Caco-2 (cell line): ENCODE data around the gene DHFR2. TPM values are rescaled to one million over a fixed set of nuclear protein-coding genes. Genes with fewer than 3 reads are reported as not detected.

ENCODE experiments used
- BruUV-seq: library from RNA; stranded (reverse); fragments of 400-500 nt; replicated peaks from 2 replicates; lab custom pipeline; 2021; lab: Mats Ljungman, UMichigan
- CTCF ChIA-PET: fragments of 300-600 bp; sonication (Branson Sonifier 250); formaldehyde crosslinking; loops from one replicate; lab custom pipeline; 2022; ENCODE audit warnings: antibody characterized with exemption; lab: Charles Lee
- POLR2A ChIA-PET: fragments of 300-600 bp; sonication (Branson Sonifier 250); formaldehyde crosslinking; loops from one replicate; lab custom pipeline; 2022; ENCODE audit warnings: antibody characterized with exemption; lab: Charles Lee
- DNase-seq, 2 experiments: peaks; one replicate each; pipeline versions ENCODE4 v3.0.0 to v3.0.0-alpha.2; 2020 to 2022
- H3K27me3 ChIP-seq: replicated peaks from 2 replicates; pipeline ENCODE4 v1.6.0; 2011; ENCODE audit warnings: low read length; ENCODE audit not compliant: control insufficient read depth, insufficient read depth
- H3K36me3 ChIP-seq: 2 replicates; pipeline ENCODE4 v1.5.1; 2011; ENCODE audit warnings: low read length; ENCODE audit not compliant: control insufficient read depth, insufficient read depth
- H3K4me1 ChIP-seq: fragments of 250-450 bp; sonication (Bioruptor Pico); 2 replicates; pipeline ENCODE4 v1.5.1; 2020; ENCODE audit warnings: mild to moderate bottlenecking
- H3K4me3 ChIP-seq: 2 replicates; pipeline ENCODE4 v1.5.1; 2011; ENCODE audit warnings: low read depth, mild to moderate bottlenecking, control low read depth, low read length
- H3K9me3 ChIP-seq: fragments of 250-450 bp; sonication (Bioruptor Pico); 2 replicates; pipeline ENCODE4 v1.5.1; 2020; ENCODE audit warnings: mild to moderate bottlenecking, moderate library complexity
- H3K27ac Mint-ChIP-seq: one replicate; pipeline ENCODE4 v1.8.0; 2022; ENCODE audit warnings: mixed read lengths; ENCODE audit not compliant: unreplicated experiment
- H3K27me3 Mint-ChIP-seq: one replicate; pipeline ENCODE4 v1.8.0; 2022; ENCODE audit warnings: mixed read lengths; ENCODE audit not compliant: insufficient read depth, unreplicated experiment
- H3K36me3 Mint-ChIP-seq: one replicate; pipeline ENCODE4 v1.8.0; 2022; ENCODE audit warnings: mild to moderate bottlenecking, mixed read lengths; ENCODE audit not compliant: insufficient read depth, unreplicated experiment
- H3K4me1 Mint-ChIP-seq: one replicate; pipeline ENCODE4 v1.8.0; 2022; ENCODE audit warnings: low read depth, mixed read lengths; ENCODE audit not compliant: unreplicated experiment
- H3K4me3 Mint-ChIP-seq: one replicate; pipeline ENCODE4 v1.8.0; 2022; ENCODE audit warnings: mild to moderate bottlenecking, moderate library complexity, mixed read lengths; ENCODE audit not compliant: unreplicated experiment
- H3K9me3 Mint-ChIP-seq: one replicate; pipeline ENCODE4 v1.8.0; 2022; ENCODE audit warnings: mixed read lengths; ENCODE audit not compliant: unreplicated experiment
- CTCF ChIP-seq, 2 experiments: fragments of 200-600 bp in 1 of 2; IDR thresholded peaks; 1 replicate in 1 of 2; 2 replicates in 1 of 2; pipeline versions ENCODE4 v1.5.1 to v1.8.0; 2011 to 2022; ENCODE audit warnings: antibody characterized with exemption in 1 of 2, control low read depth in 1 of 2, inconsistent platforms in 1 of 2, low read depth in 1 of 2, low read length in 1 of 2, mild to moderate bottlenecking in 1 of 2, moderate library complexity in 1 of 2; ENCODE audit not compliant: insufficient read depth in 1 of 2, severe bottlenecking in 1 of 2, unreplicated experiment in 1 of 2
- intact Hi-C: fragments of 100-400 bp; cut with micrococcal nuclease; formaldehyde crosslinking; loops from one replicate; pipeline ENCODE4 v1.10.0; 2022; ENCODE audit not compliant: unreplicated experiment
- total RNA-seq: library from RNA; stranded (reverse); gene quantifications from 2 replicates; pipeline ENCODE4 v1.2.3, GENCODE V29; 2022

Gene DHFR2
- total RNA-seq, 1 experiment from 2014 or later: 3.3 TPM

- no peak for DNase-seq
- Mint-ChIP-seq H3K36me3 (peaks cover 6% of the 10 kb centered on the region), H3K27ac (no peak overlapping the region), H3K27me3 (no peaks in the 10 kb centered on the region), H3K4me3 (no peak overlapping the region), H3K4me1 (peaks cover 8% of the 10 kb centered on the region), H3K9me3 (no peaks in the 10 kb centered on the region)
- Histone ChIP-seq H3K4me1 (peaks cover 4% of the 10 kb centered on the region; the same call in 1 of the 2 replicates), H3K36me3 (no peaks in the 10 kb centered on the region), H3K9me3 (no peaks in the 10 kb centered on the region), H3K4me3 (no peak overlapping the region), H3K27me3 (no peaks in the 10 kb centered on the region)
- intact Hi-C loops: no loop called here
- CTCF ChIA-PET: no interaction called here
- no TSS peak for BruUV-seq
- POLR2A ChIA-PET: no interaction called here
- TF ChIP-seq CTCF (IDR thresholded peaks at IDR 0.05; ENCODE audit: insufficient read depth in 1 of 2, low read depth in 1 of 2, low read length in 1 of 2, severe bottlenecking in 1 of 2, unreplicated experiment in 1 of 2): no peak
Measured at GRCh38 chr3:94066506-94067500, 4.1 kb upstream of the DHFR2 start.

GRCh38 chr3:94065819-94066480 lies 3.2 kb upstream of the DHFR2 start:
- Mint-ChIP-seq H3K9me3 (no peaks in the 10 kb centered on the region), H3K27me3 (no peaks in the 10 kb centered on the region), H3K36me3 (peaks cover 6% of the 10 kb centered on the region), H3K4me3 (no peak overlapping the region), H3K4me1 (peaks cover 8% of the 10 kb centered on the region), H3K27ac (no peak overlapping the region)
- no peak for DNase-seq
- ChIA-PET CTCF (no interaction called here), POLR2A (no interaction called here)
- no peaks in the 10 kb centered on the region for H3K9me3 ChIP-seq
- H3K4me1 ChIP-seq: peaks cover 4% of the 10 kb centered on the region; the same call in 1 of the 2 replicates
- no peaks in the 10 kb centered on the region for H3K36me3 ChIP-seq
- no TSS peak for BruUV-seq
- H3K4me3 ChIP-seq: no peak overlapping the region
- no peak for TF ChIP-seq CTCF (IDR thresholded peaks at IDR 0.05; ENCODE audit: insufficient read depth in 1 of 2, low read depth in 1 of 2, low read length in 1 of 2, severe bottlenecking in 1 of 2, unreplicated experiment in 1 of 2)
- intact Hi-C loops: no loop called here
- no peaks in the 10 kb centered on the region for H3K27me3 ChIP-seq

GRCh38 chr3:94065122-94065521 lies 2.4 kb upstream of the DHFR2 start:
- POLR2A ChIA-PET: no interaction called here
- intact Hi-C loops: no loop called here

More at GRCh38 chr3:94065122-94065521, 2.4 kb upstream of the DHFR2 start:
- Histone ChIP-seq H3K9me3 (no peaks in the 10 kb centered on the region), H3K27me3 (no peaks in the 10 kb centered on the region), H3K36me3 (no peaks in the 10 kb centered on the region), H3K4me3 (no peak overlapping the region), H3K4me1 (peaks cover 4% of the 10 kb centered on the region; the same call in 1 of the 2 replicates)
- Mint-ChIP-seq H3K9me3 (no peaks in the 10 kb centered on the region), H3K4me1 (peaks cover 8% of the 10 kb centered on the region), H3K27ac (no peak overlapping the region), H3K4me3 (no peak overlapping the region), H3K36me3 (peaks cover 6% of the 10 kb centered on the region), H3K27me3 (no peaks in the 10 kb centered on the region)
- BruUV-seq: no TSS peak
- TF ChIP-seq CTCF (IDR thresholded peaks at IDR 0.05; ENCODE audit: insufficient read depth in 1 of 2, low read depth in 1 of 2, low read length in 1 of 2, severe bottlenecking in 1 of 2, unreplicated experiment in 1 of 2): no peak
- CTCF ChIA-PET: no interaction called here
- no peak for DNase-seq
